ENCODE measurements around the gene MBNL1. TPM values are rescaled to one million over a fixed set of nuclear protein-coding genes. Genes with fewer than 3 reads are reported as not detected.
A peak's percentile ranks its signal among the peaks of the same experiment; 100 is the strongest.

MBNL1 gene
- total RNA-seq, 1 donor: 545 TPM

GRCh38 chr3:152472672-152472954 lies 203.9 kb downstream of the MBNL1 start:
- no peak overlapping the region for H3K4me3 ChIP-seq (ENCODE audit: insufficient read depth, low read length)
- H3K27me3 ChIP-seq (ENCODE audit: insufficient read depth, low read length): no peaks in the 10 kb centered on the region
- H3K36me3 ChIP-seq (ENCODE audit: insufficient read depth, low read length): no peaks in the 10 kb centered on the region
- no peak overlapping the region for H2AFZ ChIP-seq (ENCODE audit: low read length)
- H3K79me2 ChIP-seq (ENCODE audit: insufficient read depth, low read length): no peaks in the 10 kb centered on the region
- no peaks in the 10 kb centered on the region for H4K20me1 ChIP-seq (ENCODE audit: insufficient read depth, low read length)
- H3K9me3 ChIP-seq (ENCODE audit: low read depth, low read length): no peaks in the 10 kb centered on the region
- no peak for TF ChIP-seq CTCF (IDR thresholded peaks at IDR 0.05; ENCODE audit: extremely low read depth, low read depth, low read length)
- H3K4me2 ChIP-seq (ENCODE audit: insufficient read depth, low read length): peak overlapping the region; percentile 49
- no peaks in the 10 kb centered on the region for H3K4me1 ChIP-seq (ENCODE audit: insufficient read depth, low read length)
- DNase-seq (ENCODE audit: insufficient read length, low spot score, missing footprints): no peak
- H3K27ac ChIP-seq (ENCODE audit: low read depth, low read length): peak overlapping the region; percentile 4

GRCh38 chr3:152474585-152474984 lies 205.9 kb downstream of the MBNL1 start:
- no peaks in the 10 kb centered on the region for H3K27me3 ChIP-seq (ENCODE audit: insufficient read depth, low read length)
- peak; percentile 84 for DNase-seq (ENCODE audit: insufficient read length, low spot score, missing footprints)

GRCh38 chr3:152477422-152477821 lies 208.7 kb downstream of the MBNL1 start:
- Histone ChIP-seq H3K4me3 (ENCODE audit: insufficient read depth, low read length) (no peak overlapping the region), H2AFZ (ENCODE audit: low read length) (no peak overlapping the region)

More at GRCh38 chr3:152474585-152474984, 205.9 kb downstream of the MBNL1 start:
- Histone ChIP-seq H3K9me3 (ENCODE audit: low read depth, low read length) (no peaks in the 10 kb centered on the region), H2AFZ (ENCODE audit: low read length) (no peak overlapping the region), H3K79me2 (ENCODE audit: insufficient read depth, low read length) (no peaks in the 10 kb centered on the region), H3K4me1 (ENCODE audit: insufficient read depth, low read length) (no peaks in the 10 kb centered on the region), H3K27ac (ENCODE audit: low read depth, low read length) (no peak overlapping the region), H4K20me1 (ENCODE audit: insufficient read depth, low read length) (no peaks in the 10 kb centered on the region), H3K4me3 (ENCODE audit: insufficient read depth, low read length) (no peak overlapping the region), H3K4me2 (ENCODE audit: insufficient read depth, low read length) (no peak overlapping the region), H3K36me3 (ENCODE audit: insufficient read depth, low read length) (no peaks in the 10 kb centered on the region)
- peak; percentile 69 for TF ChIP-seq CTCF (IDR thresholded peaks at IDR 0.05; ENCODE audit: extremely low read depth, low read depth, low read length)

GRCh38 chr3:152480282-152480953 lies 211.7 kb downstream of the MBNL1 start:
- no peak for DNase-seq (ENCODE audit: insufficient read length, low spot score, missing footprints)
- Histone ChIP-seq H3K79me2 (ENCODE audit: insufficient read depth, low read length) (no peaks in the 10 kb centered on the region), H3K27me3 (ENCODE audit: insufficient read depth, low read length) (no peaks in the 10 kb centered on the region), H3K27ac (ENCODE audit: low read depth, low read length) (no peak overlapping the region), H3K9me3 (ENCODE audit: low read depth, low read length) (no peaks in the 10 kb centered on the region), H3K4me1 (ENCODE audit: insufficient read depth, low read length) (no peaks in the 10 kb centered on the region), H3K36me3 (ENCODE audit: insufficient read depth, low read length) (no peaks in the 10 kb centered on the region), H4K20me1 (ENCODE audit: insufficient read depth, low read length) (no peaks in the 10 kb centered on the region), H3K4me3 (ENCODE audit: insufficient read depth, low read length) (no peak overlapping the region), H2AFZ (ENCODE audit: low read length) (no peak overlapping the region), H3K4me2 (ENCODE audit: insufficient read depth, low read length) (no peak overlapping the region)
- no peak for TF ChIP-seq CTCF (IDR thresholded peaks at IDR 0.05; ENCODE audit: extremely low read depth, low read depth, low read length)

More at GRCh38 chr3:152477422-152477821, 208.7 kb downstream of the MBNL1 start:
- Histone ChIP-seq H3K4me2 (ENCODE audit: insufficient read depth, low read length) (no peak overlapping the region), H4K20me1 (ENCODE audit: insufficient read depth, low read length) (no peaks in the 10 kb centered on the region), H3K27ac (ENCODE audit: low read depth, low read length) (no peak overlapping the region), H3K27me3 (ENCODE audit: insufficient read depth, low read length) (no peaks in the 10 kb centered on the region), H3K36me3 (ENCODE audit: insufficient read depth, low read length) (no peaks in the 10 kb centered on the region), H3K9me3 (ENCODE audit: low read depth, low read length) (no peaks in the 10 kb centered on the region), H3K4me1 (ENCODE audit: insufficient read depth, low read length) (no peaks in the 10 kb centered on the region), H3K79me2 (ENCODE audit: insufficient read depth, low read length) (no peaks in the 10 kb centered on the region)
- DNase-seq (ENCODE audit: insufficient read length, low spot score, missing footprints): peak; percentile 67
- TF ChIP-seq CTCF (IDR thresholded peaks at IDR 0.05; ENCODE audit: extremely low read depth, low read depth, low read length): no peak
